ENCODE data around the gene ALG1. TPM values are rescaled to one million over a fixed set of nuclear protein-coding genes. Genes with fewer than 3 reads are reported as not detected.

The ALG1 gene
- polyA plus RNA-seq, 1 donor (not counting 4 experiments of a cell fraction or from before 2014, with no cell fraction given), result 25.8 TPM

DNA sequence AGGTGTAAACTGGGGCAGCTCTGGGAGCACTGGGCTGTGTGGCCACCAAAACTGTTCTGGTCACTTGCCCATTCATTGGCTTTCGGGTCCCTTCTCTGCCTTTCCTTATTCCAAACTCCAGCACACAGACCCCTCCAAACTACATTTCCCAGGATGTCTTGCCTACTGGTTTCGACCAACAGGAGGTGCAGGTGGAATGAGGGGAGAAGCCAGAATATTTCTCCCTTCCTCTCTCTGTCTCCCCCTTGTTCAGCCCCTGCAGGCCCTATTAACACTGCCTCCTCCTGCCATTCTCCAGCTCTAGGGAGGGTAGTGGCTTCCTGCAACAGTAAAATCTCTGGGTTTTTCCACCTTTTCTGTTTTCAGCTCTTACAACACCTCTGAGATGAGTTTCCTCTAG lies 24.7 kb upstream of the ALG1 start:
- H3K4me3 ChIP-seq (ENCODE audit: control insufficient read depth in 2 of 3, extremely low read depth in 1 of 3, insufficient read depth in 2 of 3, low read depth in 1 of 3, low read length in 3 of 3), result no peak overlapping the region
- H3K9me3 ChIP-seq (ENCODE audit: control insufficient read depth, low read depth, low read length), result no peaks in the 10 kb centered on the region
- H3K4me1 ChIP-seq (ENCODE audit: control insufficient read depth, extremely low read depth, insufficient read depth, low read length), result no peaks in the 10 kb centered on the region
- H4K20me1 ChIP-seq (ENCODE audit: control insufficient read depth, extremely low read depth, insufficient read depth, low read length), result no peaks in the 10 kb centered on the region
- no peak overlapping the region for H2AFZ ChIP-seq (ENCODE audit: control insufficient read depth, low read length)
- H3K79me2 ChIP-seq (ENCODE audit: control insufficient read depth, insufficient read depth, low read length), result no peaks in the 10 kb centered on the region
- no peak overlapping the region for H3K9ac ChIP-seq (ENCODE audit: control insufficient read depth, extremely low read depth, insufficient read depth, low read length)
- no peak overlapping the region for H3K27ac ChIP-seq (ENCODE audit: control insufficient read depth, insufficient read depth, low read length)
- no peaks in the 10 kb centered on the region for H3K36me3 ChIP-seq (ENCODE audit: control insufficient read depth in 2 of 2, extremely low read depth in 1 of 2, insufficient read depth in 2 of 2, low read length in 2 of 2)
- H3K4me2 ChIP-seq (ENCODE audit: control insufficient read depth, extremely low read depth, insufficient read depth, low read depth, low read length), result no peak overlapping the region
- DNase-seq (ENCODE audit: low read depth, low spot score), result no peak
- H3K9me1 ChIP-seq (ENCODE audit: control insufficient read depth, extremely low read depth, insufficient read depth, low read length), result no peaks in the 10 kb centered on the region
- no peaks in the 10 kb centered on the region for H3K27me3 ChIP-seq (ENCODE audit: control insufficient read depth, extremely low read depth, insufficient read depth, low read length)
- TF ChIP-seq CTCF (optimal IDR thresholded peaks at IDR 0.05 in 1 of 3, IDR thresholded peaks at IDR 0.05 in 1 of 3, conservative IDR thresholded peaks at IDR 0.05 in 1 of 3; ENCODE audit: extremely low read depth in 1 of 3, insufficient read depth in 2 of 3, low read length in 3 of 3) (no peak), EZH2 (IDR thresholded peaks at IDR 0.05; ENCODE audit: low read length) (no peak)
- FAIRE-seq, result no peak
- dilution Hi-C loops (cut with MboI; ENCODE audit: extremely low pct_ligation_motif_present, low sequenced_read_pairs), result no loop called here

GRCh38 chr16:5054876-5055865 lies 16.5 kb upstream of the ALG1 start:
- TF ChIP-seq EZH2 (IDR thresholded peaks at IDR 0.05; ENCODE audit: low read length), result no peak
- TF ChIP-seq CTCF (optimal IDR thresholded peaks at IDR 0.05 in 1 of 3, IDR thresholded peaks at IDR 0.05 in 1 of 3, conservative IDR thresholded peaks at IDR 0.05 in 1 of 3; ENCODE audit: extremely low read depth in 1 of 3, insufficient read depth in 2 of 3, low read length in 3 of 3), result no peak
- Histone ChIP-seq H3K4me3 (ENCODE audit: control insufficient read depth in 2 of 3, extremely low read depth in 1 of 3, insufficient read depth in 2 of 3, low read depth in 1 of 3, low read length in 3 of 3) (no peak overlapping the region), H3K79me2 (ENCODE audit: control insufficient read depth, insufficient read depth, low read length) (no peaks in the 10 kb centered on the region), H4K20me1 (ENCODE audit: control insufficient read depth, extremely low read depth, insufficient read depth, low read length) (no peaks in the 10 kb centered on the region), H3K9me3 (ENCODE audit: control insufficient read depth, low read depth, low read length) (no peaks in the 10 kb centered on the region), H3K4me2 (ENCODE audit: control insufficient read depth, extremely low read depth, insufficient read depth, low read depth, low read length) (no peak overlapping the region), H2AFZ (ENCODE audit: control insufficient read depth, low read length) (no peak overlapping the region), H3K4me1 (ENCODE audit: control insufficient read depth, extremely low read depth, insufficient read depth, low read length) (no peaks in the 10 kb centered on the region), H3K9ac (ENCODE audit: control insufficient read depth, extremely low read depth, insufficient read depth, low read length) (no peak overlapping the region), H3K36me3 (ENCODE audit: control insufficient read depth in 2 of 2, extremely low read depth in 1 of 2, insufficient read depth in 2 of 2, low read length in 2 of 2) (no peaks in the 10 kb centered on the region), H3K9me1 (ENCODE audit: control insufficient read depth, extremely low read depth, insufficient read depth, low read length) (no peaks in the 10 kb centered on the region), H3K27me3 (ENCODE audit: control insufficient read depth, extremely low read depth, insufficient read depth, low read length) (peaks cover 5% of the 10 kb centered on the region), H3K27ac (ENCODE audit: control insufficient read depth, insufficient read depth, low read length) (no peak overlapping the region)
- FAIRE-seq (no peak), DNase-seq (ENCODE audit: low read depth, low spot score) (no peak)
- dilution Hi-C loops (cut with MboI; ENCODE audit: extremely low pct_ligation_motif_present, low sequenced_read_pairs), result no loop called here

Data from keratinocyte (primary cell).